Epidermal melanocyte (primary cell): Measurements from ENCODE around the gene CIB2.
A peak's percentile ranks its signal among the peaks of the same experiment; 100 is the strongest.

Source experiments
- DNase-seq: peaks from one replicate; pipeline ENCODE4 v3.0.0; 2011; ENCODE audit warnings: low spot score; ENCODE audit not compliant: insufficient read length

CIB2 gene

DNA sequence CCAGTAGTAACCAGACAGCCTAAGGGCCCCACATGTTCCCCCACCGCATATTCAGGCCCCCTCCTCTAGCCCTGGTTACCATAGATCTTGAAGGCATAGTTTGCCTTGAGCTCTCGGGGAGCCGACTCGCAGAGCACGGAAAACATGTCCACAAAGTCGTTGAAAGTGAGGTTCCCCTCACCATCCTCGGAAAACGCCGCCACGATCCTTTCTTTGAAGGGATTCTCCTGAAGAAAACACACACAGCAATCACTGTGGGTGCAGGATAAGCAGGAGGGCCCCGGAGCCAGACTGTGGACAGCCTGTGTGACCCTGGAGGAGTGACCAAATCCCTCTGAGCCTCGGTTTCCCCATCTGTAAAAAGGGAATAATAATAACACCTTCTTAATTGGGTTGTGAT, 22.1 kb downstream of the CIB2 start:
- no peak for DNase-seq

DNA sequence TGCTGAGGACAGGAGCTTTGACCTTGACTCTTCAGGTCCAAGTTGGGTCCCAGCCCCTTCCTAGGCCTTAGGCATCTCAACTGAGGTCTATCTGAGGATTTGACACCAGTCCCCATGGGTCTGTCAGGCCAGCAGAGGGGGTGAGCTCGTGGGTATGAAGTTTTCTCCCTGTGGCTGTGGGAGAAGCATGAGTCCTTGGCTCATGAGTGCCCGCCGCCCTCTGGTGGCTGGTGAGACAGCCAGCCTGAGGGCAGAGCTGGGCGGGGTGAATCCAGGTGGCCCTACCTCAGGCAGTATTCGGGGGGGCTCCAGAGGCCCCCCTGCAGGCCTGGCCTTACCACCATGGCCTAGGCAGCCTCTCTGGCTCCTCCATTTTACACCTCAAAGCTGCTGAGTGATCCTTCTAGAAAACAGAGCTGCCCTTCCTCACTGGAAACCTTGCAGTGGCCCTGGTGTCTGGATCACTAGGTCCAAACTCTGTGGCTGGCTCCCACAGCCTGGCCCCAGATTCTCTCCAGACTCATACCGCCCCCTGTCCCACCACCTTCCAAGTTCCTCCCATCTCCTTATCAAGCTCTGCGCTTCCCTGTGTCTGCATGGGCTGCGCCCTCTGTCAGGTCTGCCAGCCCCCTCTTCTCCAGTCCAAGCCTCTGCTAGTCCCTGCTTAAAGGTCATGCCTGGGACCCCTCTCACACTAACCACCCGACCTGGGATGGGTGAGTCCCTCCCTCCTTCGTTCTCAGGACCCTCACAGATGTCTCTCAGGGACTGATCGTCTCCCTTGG, 22.8 kb downstream of the CIB2 start:
- DNase-seq = peak; percentile 92

DNA sequence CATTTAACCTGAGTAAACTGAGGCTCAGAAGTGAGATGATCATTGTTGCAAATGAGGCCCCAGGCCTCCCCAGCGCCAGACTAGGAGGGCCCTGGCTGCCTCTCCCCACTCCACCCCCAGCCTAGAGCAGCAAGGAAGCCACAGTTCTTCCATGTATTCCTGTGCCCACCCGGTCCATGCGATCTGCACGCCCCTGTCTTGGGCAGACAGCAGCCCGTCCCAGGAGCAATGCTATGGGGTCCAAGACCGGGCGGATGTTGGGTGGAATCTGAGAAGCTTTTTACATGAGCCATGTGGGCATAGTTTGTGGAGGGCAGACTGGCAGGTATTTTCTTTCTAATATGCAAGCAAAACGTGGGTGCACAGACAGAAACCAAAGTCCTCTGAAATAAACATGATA, 23.8 kb downstream of the CIB2 start:
- DNase-seq = no peak

DNA sequence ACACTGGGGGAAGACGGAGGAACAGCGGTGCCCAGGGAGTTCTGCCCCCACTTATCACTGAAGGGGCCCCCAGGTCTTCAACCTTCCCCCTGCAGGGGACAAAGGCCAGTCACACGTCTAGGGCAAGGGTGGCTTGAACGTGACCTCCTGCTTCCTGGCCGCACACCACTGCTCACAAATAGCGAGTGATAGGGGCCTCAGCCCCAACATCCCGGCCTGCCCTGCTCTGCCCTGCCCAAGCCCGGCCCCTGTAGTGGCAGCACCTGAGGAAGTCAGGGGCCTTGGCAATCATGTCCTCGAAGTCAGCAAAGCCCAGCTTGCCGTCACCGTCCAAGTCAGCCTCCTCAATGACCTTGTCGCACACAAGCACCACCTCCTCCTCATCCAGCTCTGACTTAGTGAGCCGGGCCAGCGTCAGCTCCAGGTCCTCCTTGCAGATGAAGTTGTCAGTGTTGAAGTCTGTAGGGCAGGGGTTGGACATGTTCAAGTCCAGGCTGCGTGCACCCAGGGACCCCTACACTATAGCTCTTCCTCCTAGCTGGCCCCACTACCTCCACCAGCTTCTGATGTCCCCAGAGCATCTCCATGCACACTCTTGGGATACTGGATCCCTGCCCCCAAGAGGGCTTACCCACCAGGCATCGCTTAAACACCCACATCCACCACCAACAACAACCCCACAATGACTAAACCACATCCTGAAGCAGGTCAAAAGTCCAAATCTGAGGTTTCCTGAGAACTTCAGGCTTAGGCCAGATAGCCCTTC, 25.6 kb downstream of the CIB2 start:
- DNase-seq = no peak

DNA sequence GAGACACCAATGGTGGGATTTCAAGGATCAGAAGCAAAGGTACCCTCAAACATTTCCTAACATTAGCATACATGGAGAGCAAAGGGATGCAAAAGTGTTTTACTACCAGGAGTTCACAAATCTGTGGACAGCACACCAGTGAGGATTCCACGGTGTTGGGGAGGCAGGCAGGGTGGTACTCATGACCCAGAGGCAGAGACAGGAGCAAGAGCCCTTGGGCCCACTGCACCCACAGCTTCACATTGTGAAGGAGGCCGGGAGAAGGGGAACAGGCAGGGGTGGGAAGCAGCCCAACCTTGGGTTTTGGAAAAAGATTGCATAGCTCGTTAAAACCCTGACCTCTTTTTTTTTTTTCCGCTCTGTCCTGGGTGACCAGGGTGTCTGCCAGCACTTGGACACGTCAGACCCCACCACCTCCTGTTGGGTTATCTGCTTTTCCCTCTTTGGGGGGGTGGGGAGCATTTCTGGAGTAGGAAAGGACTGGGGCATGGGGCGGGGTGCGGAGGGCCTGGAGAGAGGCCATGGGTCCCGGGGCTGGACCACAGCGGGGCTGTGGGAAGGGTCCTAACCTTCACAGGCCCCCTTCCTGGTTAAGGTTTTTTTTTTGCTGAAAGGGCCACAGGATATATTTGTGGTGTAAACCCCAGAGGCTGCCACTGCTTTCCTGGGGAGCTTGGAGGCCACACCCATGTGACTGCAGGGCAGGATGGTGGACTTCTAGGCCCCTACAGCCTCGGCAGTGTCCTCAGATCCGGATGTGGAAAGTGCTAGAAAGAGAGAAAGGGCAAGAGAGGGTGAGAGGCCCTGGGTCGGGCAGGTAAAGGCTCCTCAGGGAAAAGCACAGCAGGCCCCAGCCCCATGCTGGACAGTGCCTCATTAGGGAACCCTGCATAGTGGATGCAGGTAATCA, 26.4 kb downstream of the CIB2 start:
- no peak for DNase-seq

DNA sequence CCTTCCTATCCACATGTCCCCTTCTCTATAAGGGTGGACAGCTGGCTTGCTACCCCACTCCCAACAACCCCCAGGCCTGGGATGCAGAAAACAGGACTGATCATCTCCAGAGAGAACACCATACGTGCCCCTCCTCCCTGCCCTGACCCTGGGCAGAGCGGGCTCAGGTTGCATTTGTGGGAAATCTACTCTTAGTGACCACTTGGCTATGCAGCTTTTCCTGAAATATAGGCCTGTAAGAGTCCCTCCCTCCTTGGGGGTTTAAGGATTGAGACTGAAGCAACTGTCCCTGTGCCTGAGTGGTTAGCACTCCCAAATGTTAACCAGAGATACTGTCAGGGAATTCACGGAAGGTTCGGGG, 27.1 kb downstream of the CIB2 start:
- DNase-seq = no peak

DNA sequence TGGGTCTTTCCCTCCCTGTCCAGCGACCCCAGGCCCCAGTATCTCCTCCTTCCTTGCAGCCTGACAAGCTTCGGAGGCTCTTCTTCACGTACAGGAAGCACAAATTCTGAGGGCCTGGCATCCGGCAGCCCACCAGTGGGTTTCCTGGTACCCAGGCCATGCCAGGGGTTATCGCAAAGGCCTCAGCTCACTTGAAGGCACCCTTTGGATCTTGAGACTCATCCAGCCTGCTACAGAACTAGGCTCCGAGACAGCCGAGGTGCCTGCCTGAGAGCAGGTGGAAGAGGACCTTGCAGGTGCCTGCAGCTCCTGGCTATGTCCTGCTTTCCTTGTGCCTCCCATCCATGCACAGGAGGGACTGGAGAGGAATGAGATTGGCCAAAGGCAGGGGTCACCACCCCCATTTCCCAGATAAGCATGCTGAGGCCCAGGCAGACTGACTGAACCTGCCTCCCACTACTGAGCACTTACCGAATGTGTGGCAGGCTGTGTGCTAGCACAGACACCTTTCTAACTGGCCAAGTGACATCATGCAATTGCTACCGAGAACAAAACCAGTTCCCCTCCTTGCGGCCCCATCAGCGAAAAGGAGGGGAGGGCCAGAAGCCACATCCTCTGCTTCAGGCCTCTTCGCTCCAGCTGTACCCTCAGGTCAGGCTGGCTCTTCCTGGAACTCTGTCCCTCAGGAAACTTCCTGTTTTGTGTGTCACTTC, 27.7 kb downstream of the CIB2 start:
- no peak for DNase-seq

DNA sequence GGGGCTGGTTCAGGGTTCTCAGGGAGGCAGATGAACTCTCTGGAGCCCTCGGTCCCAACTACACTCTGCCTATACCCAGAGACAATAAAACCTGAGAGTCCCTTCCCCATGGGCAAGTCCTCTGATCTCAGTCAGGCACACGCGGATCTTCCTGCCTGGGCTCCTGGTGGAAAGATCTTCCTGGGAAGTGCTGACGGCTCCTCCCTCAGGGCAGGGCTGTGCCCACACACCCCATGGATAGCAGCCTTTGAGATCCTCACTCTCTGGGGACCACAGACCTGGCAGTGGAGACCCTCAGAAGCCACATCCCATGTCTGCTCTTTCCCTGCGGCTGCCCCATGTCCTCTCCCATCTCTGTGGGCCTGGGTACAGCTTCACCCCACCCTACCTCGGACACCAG, 28.5 kb downstream of the CIB2 start:
- no peak for DNase-seq

DNA sequence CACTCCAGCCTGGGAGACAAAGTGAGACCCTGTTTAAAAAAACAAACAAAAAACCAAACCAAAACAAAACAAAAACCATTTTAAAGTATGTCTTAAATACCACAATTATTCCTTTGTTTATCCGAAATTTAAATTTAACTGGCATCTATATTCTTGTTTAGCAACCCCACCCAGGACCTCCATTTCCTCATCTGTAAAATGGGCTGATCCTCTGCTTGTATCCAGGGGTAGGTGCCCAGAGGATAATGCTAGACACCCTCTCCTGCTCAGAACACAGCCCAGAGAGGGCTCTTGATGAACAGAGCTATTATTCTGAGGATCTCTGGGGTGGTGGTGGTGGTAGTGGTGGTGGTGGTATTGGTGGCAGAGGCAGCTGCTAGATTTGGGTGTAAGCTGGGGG, 29.0 kb downstream of the CIB2 start:
- DNase-seq = no peak

DNA sequence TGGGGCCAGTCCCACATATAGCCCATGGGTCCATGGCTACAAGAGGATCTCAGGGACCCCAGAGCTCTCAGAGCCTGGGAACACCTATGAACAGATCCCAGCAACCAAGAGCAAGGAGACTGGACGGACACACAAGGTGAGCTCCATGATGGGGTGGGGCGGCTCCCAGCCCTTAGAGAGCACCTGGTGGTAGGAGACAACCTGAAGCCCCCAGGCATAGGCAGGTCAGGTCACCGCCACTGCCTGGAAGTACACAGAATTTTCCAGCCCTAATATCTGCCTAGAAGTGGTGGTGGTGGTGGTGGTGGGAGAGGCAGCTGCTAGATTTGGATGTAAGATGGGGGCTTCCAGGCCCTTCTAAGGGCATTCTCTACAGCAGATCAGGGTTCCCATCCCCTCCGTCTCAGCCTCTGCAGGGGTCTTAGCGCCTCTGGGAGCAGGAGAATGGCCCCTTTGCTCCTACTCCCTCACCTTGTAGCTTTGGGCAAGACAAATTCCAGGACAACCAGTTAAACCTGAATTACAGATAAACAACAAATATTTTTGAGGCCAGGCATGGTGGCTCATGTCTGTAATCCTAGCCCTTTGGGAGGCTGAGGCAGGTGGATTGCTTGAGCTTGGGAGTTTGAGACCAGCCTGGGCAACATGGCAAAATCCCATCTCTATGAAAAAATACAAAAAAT, 29.7 kb downstream of the CIB2 start:
- no peak for DNase-seq

DNA sequence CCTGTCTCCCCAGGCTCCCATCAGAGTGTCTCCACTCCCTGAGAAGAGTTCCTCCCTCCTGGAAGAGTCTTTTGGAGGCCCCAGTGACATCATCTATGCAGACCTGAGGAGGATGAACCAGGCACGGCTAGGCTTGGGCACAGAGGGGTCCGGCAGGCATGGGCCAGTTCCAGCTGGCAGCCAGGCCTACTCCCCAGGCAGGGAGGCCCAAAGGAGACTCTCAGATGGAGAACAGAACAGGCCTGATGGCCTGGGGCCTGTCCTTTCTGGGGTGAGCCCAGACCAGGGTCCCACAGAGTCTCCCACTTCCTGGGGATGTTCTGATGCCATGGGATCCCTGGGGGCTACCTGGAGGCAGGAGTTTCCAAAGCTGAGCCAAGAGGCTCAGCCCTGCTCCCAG, 30.4 kb downstream of the CIB2 start:
- DNase-seq = no peak

DNA sequence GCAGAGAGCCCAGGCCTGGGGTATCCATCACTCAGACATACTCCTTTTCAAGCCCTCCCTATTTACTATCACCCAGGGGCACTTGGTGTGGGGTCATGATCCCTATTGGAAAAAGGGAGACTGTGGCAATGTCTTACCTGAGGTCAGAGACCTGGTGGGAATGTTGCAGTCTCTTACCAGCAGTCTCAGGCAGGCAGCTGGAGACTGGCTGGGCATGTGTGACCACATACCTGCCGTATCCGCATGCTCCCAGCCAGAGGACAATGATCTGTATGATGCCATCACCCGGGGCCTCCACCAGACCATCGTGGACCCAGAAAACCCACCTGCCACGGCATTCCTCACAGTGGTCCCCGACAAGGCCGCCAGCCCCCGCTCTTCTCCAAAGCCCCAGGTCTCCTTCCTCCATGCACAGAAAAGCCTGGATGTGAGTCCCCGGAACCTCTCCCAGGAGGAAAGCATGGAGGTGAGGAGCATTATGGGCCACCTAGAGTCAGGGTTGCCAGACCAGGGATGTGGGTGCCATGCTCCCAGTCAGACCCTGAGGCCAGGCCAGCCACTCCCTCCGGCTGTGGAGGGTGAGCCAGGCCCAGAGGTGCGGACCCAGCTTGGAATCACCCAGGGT, 33.0 kb downstream of the CIB2 start:
- no peak for DNase-seq

DNA sequence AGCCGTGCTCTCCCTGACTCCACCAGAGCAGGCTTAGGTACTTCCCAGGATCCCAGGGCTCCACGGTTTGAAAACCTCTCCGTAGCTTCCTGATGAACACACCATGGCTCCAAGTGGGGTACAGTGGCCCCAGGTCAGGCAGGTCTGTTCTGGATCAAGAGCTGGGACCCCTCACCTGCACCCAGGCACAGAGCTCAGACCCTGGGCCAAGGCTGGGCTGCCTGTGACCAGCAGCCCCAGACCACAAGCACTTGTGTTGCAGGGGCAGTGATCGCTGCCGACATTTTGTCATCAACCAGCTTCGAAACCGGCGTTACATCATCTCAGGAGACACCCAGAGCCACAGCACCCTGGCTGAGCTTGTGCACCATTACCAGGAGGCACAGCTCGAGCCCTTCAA, 33.6 kb downstream of the CIB2 start:
- no peak for DNase-seq

DNA sequence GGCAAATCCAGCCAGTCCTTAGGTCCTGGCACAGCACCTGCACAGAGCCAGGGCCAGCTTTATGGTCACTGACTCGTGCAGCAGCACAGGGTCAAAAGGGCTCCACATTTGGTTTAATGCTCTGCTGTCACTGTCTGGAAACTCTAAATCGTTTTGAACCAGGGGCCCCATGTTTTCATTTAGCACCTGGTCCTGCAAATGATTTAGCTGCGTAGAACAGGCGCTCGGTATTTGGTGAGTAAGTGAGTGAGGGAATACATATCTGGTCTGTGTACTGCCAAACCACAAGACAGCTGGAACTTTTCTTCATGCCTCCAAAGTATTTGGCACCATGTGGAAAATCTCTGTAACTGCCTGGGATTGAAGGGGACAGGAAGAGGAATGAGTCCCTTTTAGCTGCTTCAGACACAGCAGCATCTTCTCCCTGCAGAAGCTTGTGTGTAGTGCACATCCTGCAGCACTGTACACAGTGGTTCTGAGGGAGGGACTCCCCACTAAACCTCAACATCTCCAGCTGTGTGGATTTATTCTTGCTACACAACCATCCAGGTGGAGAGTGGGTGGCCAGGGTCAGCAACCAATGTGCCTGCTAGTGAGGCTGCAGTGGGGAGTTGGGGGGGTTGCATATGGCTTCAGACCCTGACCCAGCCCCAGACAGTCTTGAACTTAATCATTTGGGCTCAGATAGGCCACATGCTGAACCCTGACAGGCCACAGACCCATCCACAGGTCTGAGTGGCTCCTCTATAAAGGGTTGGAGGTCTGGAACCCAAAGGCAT, 37.8 kb downstream of the CIB2 start:
- DNase-seq = peak; percentile 79

DNA sequence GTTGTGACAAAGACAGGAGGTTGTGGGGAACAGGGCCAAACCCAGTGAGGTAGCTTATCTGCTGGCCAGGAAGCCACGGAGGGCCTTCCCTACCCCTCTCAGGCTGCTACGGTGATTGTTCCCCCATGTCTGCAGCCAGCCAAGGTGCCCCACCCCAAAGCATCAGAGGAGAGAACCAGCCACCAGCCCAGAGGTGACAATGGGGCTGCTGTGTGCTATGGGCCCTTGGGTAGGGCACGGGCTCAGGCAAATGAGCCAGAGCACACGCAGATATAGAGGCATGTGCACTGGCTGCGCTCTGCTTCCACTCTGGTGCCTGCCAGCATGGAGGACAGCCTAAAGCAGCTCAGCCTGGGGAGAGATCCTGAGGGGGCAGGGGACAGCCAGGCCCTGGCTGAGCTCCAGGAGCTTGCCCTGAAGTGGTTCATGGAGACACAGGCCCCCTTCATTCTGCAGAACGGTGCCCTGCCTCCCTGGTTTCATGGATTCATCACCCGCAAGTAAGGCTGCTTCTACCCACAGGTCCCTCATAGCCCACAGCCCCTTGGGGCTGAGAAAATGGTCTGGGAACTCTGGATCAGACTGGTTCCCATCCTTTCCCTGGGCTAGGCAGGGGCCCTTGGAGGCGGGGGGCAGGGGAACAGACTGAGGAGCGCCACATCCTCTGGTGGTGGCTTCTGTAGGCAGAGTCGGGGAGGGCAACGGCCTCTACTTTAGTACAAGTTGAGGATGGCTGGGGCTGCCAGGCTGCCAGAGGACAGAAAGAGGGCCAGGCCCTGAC, 38.8 kb downstream of the CIB2 start, which contains the start of gene SH2D7:
Gene SH2D7 (plus strand): TSS at position 301 of the 781 bp plus-strand sequence. CDS start 24 bp downstream, at position 325.
- no peak for DNase-seq

DNA sequence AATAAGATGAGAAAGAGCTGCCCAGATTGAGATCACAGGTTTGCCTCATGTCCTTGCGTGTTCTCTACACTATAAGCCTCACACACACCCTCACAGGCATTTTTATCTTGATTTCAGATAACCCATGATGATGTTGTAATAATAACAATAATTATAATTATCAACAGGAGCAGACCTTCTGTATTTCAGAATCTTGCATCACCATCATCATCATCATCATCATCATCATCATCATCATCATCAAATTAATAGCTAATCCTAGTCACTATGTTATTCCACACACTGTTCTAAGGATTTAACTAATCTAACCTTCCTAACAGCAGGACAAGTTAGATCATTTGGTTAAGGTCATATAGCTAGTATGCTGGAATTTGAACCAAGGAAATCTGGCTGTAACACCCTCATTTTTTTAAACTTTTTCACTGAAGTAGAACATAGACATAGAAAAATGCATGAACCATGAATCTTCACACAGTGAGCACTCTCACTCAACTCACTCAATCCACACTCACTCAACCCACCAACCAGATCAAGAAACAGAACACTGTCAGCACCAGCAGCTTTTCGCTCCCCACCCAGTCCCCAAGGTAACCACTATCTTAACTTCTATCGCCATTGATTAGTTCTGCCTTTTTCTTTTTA, 40.7 kb downstream of the CIB2 start:
- DNase-seq = no peak

DNA sequence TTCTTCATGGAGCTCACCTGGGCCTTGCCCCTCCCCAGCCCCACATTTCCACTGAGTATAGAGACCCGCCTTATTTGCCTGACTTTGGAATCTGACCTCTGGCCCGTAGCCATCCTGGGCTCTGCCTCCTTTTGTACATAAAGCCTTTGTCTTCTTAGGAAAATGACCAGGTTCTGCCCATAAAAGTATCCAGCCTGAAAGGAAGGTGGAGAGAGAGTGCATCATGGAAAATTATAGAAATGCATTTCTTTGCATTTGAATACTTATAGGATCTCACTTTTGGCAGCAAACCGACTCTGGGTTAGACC, 42.5 kb downstream of the CIB2 start:
- no peak for DNase-seq
